SW 1271 (cell line): Measurements from ENCODE around the gene TMEM14A.

ENCODE experiments used
- DNase-seq, 2 experiments: peaks; one replicate each; lab custom pipeline; 2025; lab: John Stamatoyannopoulos, UW

The TMEM14A gene

GRCh38 chr6:52736145-52736544 is 65.2 kb downstream of the TMEM14A start:
- DNase-seq = no peak
